ENCODE measurements around the gene MUC12. TPM values are rescaled to one million over a fixed set of nuclear protein-coding genes. Genes with fewer than 3 reads are reported as not detected.
"Not testable (repeated sequence)": the region's sequence is repeated elsewhere in the genome, so short reads cannot be mapped to it uniquely, and the experiment has no call there.

Gene MUC12
- polyA plus RNA-seq, 4 donors, result 0.11 to 0.46 TPM; not detected in 2

GRCh38 chr7:101035941-101036340 is 66.6 kb downstream of the MUC12 start:
- no peak for DNase-seq (ENCODE audit: low read depth in 4 of 4, low spot score in 3 of 4)

- DNase-seq (ENCODE audit: low read depth in 4 of 4, low spot score in 3 of 4), result not testable (repeated sequence)
Observed at GRCh38 chr7:101041283-101041682, 71.9 kb downstream of the MUC12 start.

- DNase-seq (ENCODE audit: low read depth in 4 of 4, low spot score in 3 of 4), result peak in 2 of 4 donors; percentile 45 to 53
Observed at GRCh38 chr7:101058355-101058754, 89.0 kb downstream of the MUC12 start.

- no peak for DNase-seq (ENCODE audit: low read depth in 4 of 4, low spot score in 3 of 4)
Observed at GRCh38 chr7:101059620-101059942, 90.2 kb downstream of the MUC12 start.

GRCh38 chr7:101060992-101061391 is 91.6 kb downstream of the MUC12 start:
- DNase-seq (ENCODE audit: low read depth in 4 of 4, low spot score in 3 of 4), result no peak

GRCh38 chr7:101064176-101064550 is 94.8 kb downstream of the MUC12 start:
- DNase-seq (ENCODE audit: low read depth in 4 of 4, low spot score in 3 of 4), result not testable (repeated sequence)

GRCh38 chr7:101065162-101065561 is 95.8 kb downstream of the MUC12 start:
- not testable (repeated sequence) for DNase-seq (ENCODE audit: low read depth in 4 of 4, low spot score in 3 of 4)

- DNase-seq (ENCODE audit: low read depth in 4 of 4, low spot score in 3 of 4), result no peak
Observed at GRCh38 chr7:101066141-101066832, 96.9 kb downstream of the MUC12 start.

- no peak for DNase-seq (ENCODE audit: low read depth in 4 of 4, low spot score in 3 of 4)
Observed at GRCh38 chr7:101066833-101067177, 97.4 kb downstream of the MUC12 start.

GRCh38 chr7:101068401-101068800 is 99.0 kb downstream of the MUC12 start:
- no peak for DNase-seq (ENCODE audit: low read depth in 4 of 4, low spot score in 3 of 4)

Other genes with a start within 250 kb of the MUC12 start
- gene EPO, start 249.1 kb upstream of the MUC12 start, polyA plus RNA-seq (ENCODE audit: insufficient read length in 4 of 4), result under 1 TPM in 2 of 4 donors, not detected in 2; 0.17 to 0.18 TPM
- under 1 TPM in 1 of 4 donors, not detected in 3; 0.03 TPM for gene ZAN, start 236.0 kb upstream of the MUC12 start, polyA plus RNA-seq (ENCODE audit: insufficient read length in 4 of 4)
- gene EPHB4, start 142.0 kb upstream of the MUC12 start, polyA plus RNA-seq (ENCODE audit: insufficient read length in 4 of 4), result 10 to 100 TPM; 73.1 to 87.8 (median 78.5) TPM
- gene SLC12A9, start 116.9 kb upstream of the MUC12 start, polyA plus RNA-seq (ENCODE audit: insufficient read length in 4 of 4), result 10 to 100 TPM; 15.3 to 41.3 (median 20.7) TPM
- 100 to 1,000 TPM in 1 of 4 donors, 10 to 100 TPM in 3; 51.1 to 104 (median 73.0) TPM for gene TRIP6, start 102.2 kb upstream of the MUC12 start, polyA plus RNA-seq (ENCODE audit: insufficient read length in 4 of 4)
- gene SRRT, start 94.5 kb upstream of the MUC12 start, polyA plus RNA-seq (ENCODE audit: insufficient read length in 4 of 4), result 100 to 1,000 TPM; 132 to 208 (median 160) TPM
- 1 to 10 TPM; 1.2 to 2.7 (median 2.0) TPM for gene UFSP1, start 79.8 kb upstream of the MUC12 start, polyA plus RNA-seq (ENCODE audit: insufficient read length in 4 of 4)
- 1 to 10 TPM; 3.5 to 6.0 (median 4.8) TPM for gene ACHE, start 73.7 kb upstream of the MUC12 start, polyA plus RNA-seq (ENCODE audit: insufficient read length in 4 of 4)
- under 1 TPM; 0.04 to 0.57 (median 0.33) TPM for gene MUC3A, start 20.0 kb upstream of the MUC12 start, polyA plus RNA-seq (ENCODE audit: insufficient read length in 4 of 4)
- not detected for gene MUC17, start 50.5 kb downstream of the MUC12 start, polyA plus RNA-seq (ENCODE audit: insufficient read length in 4 of 4)
- gene TRIM56, start 115.9 kb downstream of the MUC12 start, polyA plus RNA-seq (ENCODE audit: insufficient read length in 4 of 4), result 10 to 100 TPM; 13.4 to 20.6 (median 16.8) TPM
- gene SERPINE1, start 157.5 kb downstream of the MUC12 start, polyA plus RNA-seq (ENCODE audit: insufficient read length in 4 of 4), result 1 to 10 TPM in 3 of 4 donors, under 1 TPM in 1; 0.92 to 5.3 (median 1.2) TPM
- gene AP1S1, start 184.9 kb downstream of the MUC12 start, polyA plus RNA-seq (ENCODE audit: insufficient read length in 4 of 4), result 10 to 100 TPM; 40.2 to 80.3 (median 71.7) TPM
- under 1 TPM in 3 of 4 donors, not detected in 1; 0.08 to 0.16 (median 0.10) TPM for gene VGF, start 196.0 kb downstream of the MUC12 start, polyA plus RNA-seq (ENCODE audit: insufficient read length in 4 of 4)
- gene NAT16, start 210.7 kb downstream of the MUC12 start, polyA plus RNA-seq (ENCODE audit: insufficient read length in 4 of 4), result under 1 TPM in 2 of 4 donors, not detected in 2; 0.16 to 0.18 TPM
- gene MOGAT3, start 231.5 kb downstream of the MUC12 start, polyA plus RNA-seq (ENCODE audit: insufficient read length in 4 of 4), result 1 to 10 TPM in 1 of 4 donors, under 1 TPM in 3; 0.10 to 1.4 (median 0.41) TPM
- gene PLOD3, start 248.0 kb downstream of the MUC12 start, polyA plus RNA-seq (ENCODE audit: insufficient read length in 4 of 4), result 10 to 100 TPM; 37.3 to 50.9 (median 49.0) TPM
- 10 to 100 TPM; 42.3 to 81.8 (median 56.0) TPM for gene ZNHIT1, start 248.6 kb downstream of the MUC12 start, polyA plus RNA-seq (ENCODE audit: insufficient read length in 4 of 4)